ENCODE data around the gene SLC30A4. TPM values are rescaled to one million over a fixed set of nuclear protein-coding genes. Genes with fewer than 3 reads are reported as not detected.

SLC30A4 gene
- total and polyA plus RNA-seq, 2 experiments from 2014 or later, result not detected

- H3K27ac Mint-ChIP-seq, result no peak overlapping the region
- Histone ChIP-seq H3K27me3 (ENCODE audit: insufficient read depth) (no peaks in the 10 kb centered on the region), H3K4me1 (ENCODE audit: insufficient read depth) (no peaks in the 10 kb centered on the region), H3K4me3 (no peak overlapping the region), H3K4me2 (no peak overlapping the region), H2AFZ (no peak overlapping the region), H3K9me2 (ENCODE audit: insufficient read depth) (no peaks in the 10 kb centered on the region), H3K36me3 (ENCODE audit: insufficient read depth) (no peaks in the 10 kb centered on the region), H3K79me2 (replicated peaks; ENCODE audit: insufficient read depth) (no peaks in the 10 kb centered on the region), H4K20me1 (replicated peaks; ENCODE audit: insufficient read depth) (no peaks in the 10 kb centered on the region), H3K27ac (ENCODE audit: low read depth) (no peak overlapping the region), H3F3A (replicated peaks; ENCODE audit: low read depth) (no peaks in the 10 kb centered on the region)
- H3K4me3 Mint-ChIP-seq, result no peak overlapping the region; the same call in 2 of the 3 replicates
- peaks cover 16% of the 10 kb centered on the region; the same call in 2 of the 3 replicates for H3K36me3 Mint-ChIP-seq (ENCODE audit: low read depth)
- TF ChIP-seq CREB1 (CRISPR knock-in tag; IDR thresholded peaks at IDR 0.05; ENCODE audit: low read depth), result no peak
- TF ChIP-seq EZH2phosphoT487 (IDR thresholded peaks at IDR 0.05; ENCODE audit: unreplicated experiment), result no peak
- no peak for TF ChIP-seq ZNF331 (CRISPR knock-in tag; IDR thresholded peaks at IDR 0.05; ENCODE audit: low read depth)
- TF ChIP-seq ETS1 (IDR thresholded peaks at IDR 0.05), result no peak
- TF ChIP-seq ZNF114 (CRISPR knock-in tag; IDR thresholded peaks at IDR 0.05), result no peak
- no peak for TF ChIP-seq EZH2 (IDR thresholded peaks at IDR 0.05; ENCODE audit: low read depth, unreplicated experiment)
- TF ChIP-seq JUNB (IDR thresholded peaks at IDR 0.05; ENCODE audit: unreplicated experiment), result no peak
- TF ChIP-seq CTCF (conservative IDR thresholded peaks at IDR 0.05; ENCODE audit: low read depth in 2 of 2), result no peak
- no peak for TF ChIP-seq NANOG (IDR thresholded peaks at IDR 0.05; ENCODE audit: borderline replicate concordance)
- no peak for TF ChIP-seq ZNF462 (CRISPR knock-in tag; IDR thresholded peaks at IDR 0.05)
- TF ChIP-seq REST (IDR thresholded peaks at IDR 0.05; ENCODE audit: unreplicated experiment), result no peak
- TF ChIP-seq STAT1 (IDR thresholded peaks at IDR 0.05; ENCODE audit: unreplicated experiment), result no peak
- peaks cover 9% of the 10 kb centered on the region for H3K4me1 Mint-ChIP-seq
- ATAC-seq (no peak), DNase-seq (ENCODE audit: low spot score) (no peak)
- peaks cover 3% of the 10 kb centered on the region for H3K27me3 Mint-ChIP-seq (ENCODE audit: insufficient read depth, low read depth, poor library complexity)
- H3K9me3 Mint-ChIP-seq, result peaks cover 33% of the 10 kb centered on the region
Observed at GRCh38 chr15:45449395-45449794, 73.2 kb downstream of the SLC30A4 start.

Data from GM23338 (cell line).